HG03064 (cell line): ENCODE measurements around the gene BLTP2.
"Not testable (repeated sequence)": the region's sequence is repeated elsewhere in the genome, so short reads cannot be mapped to it uniquely, and the experiment has no call there.

Experiments
- ATAC-seq: cut with Tn5 transposase; IDR thresholded peaks from one replicate; pipeline ENCODE4 v1.9.1; 2021; ENCODE audit warnings: low read depth; ENCODE audit not compliant: unreplicated experiment

Gene BLTP2

GRCh38 chr17:28644787-28645575 lies at the start of gene BLTP2:
Gene BLTP2, minus strand, starts transcription at chr17:28645158. Its CDS starts 102 bp downstream, at chr17:28645056.
- ATAC-seq = peak; percentile 82

GRCh38 chr17:28693869-28694268 lies 48.9 kb upstream of the BLTP2 start:
- no peak for ATAC-seq

- ATAC-seq = no peak
Measured at GRCh38 chr17:28689011-28689410, 44.1 kb upstream of the BLTP2 start.

GRCh38 chr17:28688481-28688880 lies 43.5 kb upstream of the BLTP2 start:
- no peak for ATAC-seq

- no peak for ATAC-seq
Measured at GRCh38 chr17:28686296-28686695, 41.3 kb upstream of the BLTP2 start.

GRCh38 chr17:28685366-28685765 lies 40.4 kb upstream of the BLTP2 start:
- no peak for ATAC-seq

GRCh38 chr17:28684963-28685362 lies 40.0 kb upstream of the BLTP2 start:
- no peak for ATAC-seq

GRCh38 chr17:28682655-28683054 lies 37.7 kb upstream of the BLTP2 start:
- no peak for ATAC-seq

- no peak for ATAC-seq
Measured at GRCh38 chr17:28675980-28676379, 31.0 kb upstream of the BLTP2 start.

GRCh38 chr17:28675490-28675889 lies 30.5 kb upstream of the BLTP2 start:
- ATAC-seq = no peak

- ATAC-seq = no peak
Measured at GRCh38 chr17:28669918-28670317, 25.0 kb upstream of the BLTP2 start.

GRCh38 chr17:28667870-28668269 lies 22.9 kb upstream of the BLTP2 start:
- ATAC-seq = no peak

GRCh38 chr17:28665994-28666393 lies 21.0 kb upstream of the BLTP2 start:
- ATAC-seq = no peak

- no peak for ATAC-seq
Measured at GRCh38 chr17:28663723-28664122, 18.8 kb upstream of the BLTP2 start.

- ATAC-seq = no peak
Measured at GRCh38 chr17:28662527-28662829, 17.5 kb upstream of the BLTP2 start.

GRCh38 chr17:28661635-28662526 lies 16.9 kb upstream of the BLTP2 start, which contains the start of the genes SDF2 and SUPT6H:
Gene SDF2, minus strand, starts transcription at chr17:28661906. Its CDS starts 30 bp downstream, at chr17:28661876.
Gene SUPT6H, plus strand, starts transcription at chr17:28662205. Its CDS starts 11,197 bp downstream, at chr17:28673402.
- ATAC-seq = peak; percentile 64

GRCh38 chr17:28659497-28659881 lies 14.5 kb upstream of the BLTP2 start:
- ATAC-seq = not testable (repeated sequence)

- not testable (repeated sequence) for ATAC-seq
Measured at GRCh38 chr17:28658766-28659496, 14.0 kb upstream of the BLTP2 start.

- ATAC-seq = not testable (repeated sequence)
Measured at GRCh38 chr17:28658342-28658741, 13.4 kb upstream of the BLTP2 start.

- ATAC-seq = no peak
Measured at GRCh38 chr17:28657756-28658155, 12.8 kb upstream of the BLTP2 start.

GRCh38 chr17:28655160-28655559 lies 10.2 kb upstream of the BLTP2 start:
- ATAC-seq = no peak
